Loucy (cell line): ENCODE results near the gene INSYN2A.

Experiments
- EZH2phosphoT487 ChIP-seq: fragments of 200-600 bp; IDR thresholded peaks from 2 replicates; pipeline ENCODE4 v1.6.1; 2018; ENCODE audit warnings: antibody characterized with exemption, mild to moderate bottlenecking, moderate library complexity, borderline replicate concordance
- TF ChIP-seq, protein P1 (sequence below): fragments of 200-600 bp; sonication (generic); conservative IDR thresholded peaks from 2 replicates; pipeline ENCODE4 v1.5.1; 2014; ENCODE audit warnings: mild to moderate bottlenecking, antibody characterized with exemption, low read length

DNA sequence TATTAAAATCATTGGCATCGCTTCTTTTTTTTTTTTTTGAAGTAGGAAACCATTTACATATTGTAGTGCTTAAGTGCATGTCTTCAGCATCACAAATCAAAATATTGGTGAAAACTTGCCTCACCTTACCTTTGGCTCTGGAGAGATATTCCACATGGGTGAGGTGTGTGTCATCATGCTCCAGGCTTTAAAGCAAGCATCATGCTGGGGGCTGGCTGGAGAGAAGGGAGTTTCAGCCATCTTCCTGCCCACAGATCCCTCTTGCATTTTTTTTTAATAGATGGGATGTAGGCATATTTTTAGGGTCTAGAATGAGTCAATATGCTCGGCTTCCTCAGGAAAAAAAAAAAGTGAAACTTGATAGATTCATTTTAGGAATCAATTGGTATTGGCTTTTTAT, 2.3 kb upstream of the INSYN2A start:
- TF ChIP-seq, protein P1, sequence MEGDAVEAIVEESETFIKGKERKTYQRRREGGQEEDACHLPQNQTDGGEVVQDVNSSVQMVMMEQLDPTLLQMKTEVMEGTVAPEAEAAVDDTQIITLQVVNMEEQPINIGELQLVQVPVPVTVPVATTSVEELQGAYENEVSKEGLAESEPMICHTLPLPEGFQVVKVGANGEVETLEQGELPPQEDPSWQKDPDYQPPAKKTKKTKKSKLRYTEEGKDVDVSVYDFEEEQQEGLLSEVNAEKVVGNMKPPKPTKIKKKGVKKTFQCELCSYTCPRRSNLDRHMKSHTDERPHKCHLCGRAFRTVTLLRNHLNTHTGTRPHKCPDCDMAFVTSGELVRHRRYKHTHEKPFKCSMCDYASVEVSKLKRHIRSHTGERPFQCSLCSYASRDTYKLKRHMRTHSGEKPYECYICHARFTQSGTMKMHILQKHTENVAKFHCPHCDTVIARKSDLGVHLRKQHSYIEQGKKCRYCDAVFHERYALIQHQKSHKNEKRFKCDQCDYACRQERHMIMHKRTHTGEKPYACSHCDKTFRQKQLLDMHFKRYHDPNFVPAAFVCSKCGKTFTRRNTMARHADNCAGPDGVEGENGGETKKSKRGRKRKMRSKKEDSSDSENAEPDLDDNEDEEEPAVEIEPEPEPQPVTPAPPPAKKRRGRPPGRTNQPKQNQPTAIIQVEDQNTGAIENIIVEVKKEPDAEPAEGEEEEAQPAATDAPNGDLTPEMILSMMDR, result no peak
- TF ChIP-seq EZH2phosphoT487, result no peak
